HFFc6 (cell line): ENCODE data around the gene EIF4B. TPM values are rescaled to one million over a fixed set of nuclear protein-coding genes. Genes with fewer than 3 reads are reported as not detected.

ENCODE experiments used
- DNase-seq: peaks from one replicate; pipeline ENCODE4 v3.0.0-alpha.2; 2018
- H3K27ac Mint-ChIP-seq: 2 replicates; pipeline ENCODE4 v1.8.0; 2020; ENCODE audit warnings: mild to moderate bottlenecking, mixed read lengths
- H3K27me3 Mint-ChIP-seq: 2 replicates; pipeline ENCODE4 v1.8.0; 2021; ENCODE audit warnings: mild to moderate bottlenecking, moderate library complexity, mixed read lengths; ENCODE audit not compliant: insufficient read depth
- H3K36me3 Mint-ChIP-seq: 2 replicates; pipeline ENCODE4 v1.8.0; 2021; ENCODE audit warnings: low read depth, mixed read lengths
- H3K4me1 Mint-ChIP-seq: 2 replicates; pipeline ENCODE4 v1.8.0; 2020; ENCODE audit warnings: low read depth, mixed read lengths
- H3K4me3 Mint-ChIP-seq: 2 replicates; pipeline ENCODE4 v1.8.0; 2020; ENCODE audit warnings: mild to moderate bottlenecking, moderate library complexity, mixed read lengths
- H3K9me3 Mint-ChIP-seq: 2 replicates; pipeline ENCODE4 v1.8.0; 2020; ENCODE audit warnings: mild to moderate bottlenecking, mixed read lengths
- CTCF ChIP-seq: fragments of 200-600 bp; sonication (generic); IDR thresholded peaks from 2 replicates; pipeline ENCODE4 v1.5.0; 2021; ENCODE audit warnings: antibody characterized with exemption, mild to moderate bottlenecking
- microRNA-seq: library from miRNA; unstranded; fragments of <30 nt; microRNA quantifications from one replicate; pipeline ENCODE4, GENCODE V29; 2019
- total RNA-seq, 6 experiments: library from RNA; stranded (reverse); fragmentation: NEBNext Ultra II Directional; extraction: Animal tissue kit (Norgen Biotek cat#: 25700); gene quantifications; 2 replicates in 1 of 6; 3 replicates in 5 of 6; pipeline ENCODE4 v1.2.3, GENCODE V29; 2021

EIF4B gene
- total RNA-seq, 6 experiments from 2014 or later, result 376 to 437 (median 392) TPM

DNA sequence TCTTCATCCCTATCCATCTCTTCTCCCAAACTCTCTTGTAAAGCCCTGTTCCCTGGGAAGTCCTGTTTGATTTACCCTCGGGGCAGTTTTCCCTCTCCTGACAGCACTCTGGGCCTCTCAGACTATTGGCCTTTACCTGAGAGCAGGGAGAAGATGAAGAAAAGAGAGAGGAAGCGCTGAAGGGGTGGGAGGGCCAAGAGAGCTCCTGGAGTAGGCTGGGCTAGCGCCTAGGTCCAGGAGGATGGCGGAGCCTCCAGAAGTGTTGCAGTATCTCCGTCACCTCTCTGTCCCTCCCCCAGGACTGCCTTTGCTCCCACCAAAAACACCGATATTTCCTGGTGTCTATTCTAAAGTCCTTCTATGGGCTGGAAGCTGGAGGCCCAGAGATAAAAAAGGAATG lies 85.5 kb downstream of the EIF4B start:
- Mint-ChIP-seq H3K36me3 (0 out of 2 replicates have a peak, but pooled peaks cover 6% of the 10 kb centered on the region), H3K4me1 (peaks cover 50% of the 10 kb centered on the region), H3K27me3 (peaks cover 2% of the 10 kb centered on the region; the same call in 1 of the 2 replicates), H3K27ac (peak overlapping the region; percentile 29; the same call in 1 of the 2 replicates), H3K4me3 (no peak overlapping the region), H3K9me3 (no peaks in the 10 kb centered on the region)
- no peak for DNase-seq
- no peak for TF ChIP-seq CTCF

Small RNA genes within 50 kb of the gene (microRNA-seq; reads per million reads assigned to microRNA genes)
- 3.9 reads per million for gene MIR6757

Other genes with a start within 250 kb of the EIF4B start
- gene KRT76, start 229.1 kb upstream of the EIF4B start, total RNA-seq, result not detected
- not detected for gene KRT3, start 210.3 kb upstream of the EIF4B start, total RNA-seq
- under 1 TPM in 4 of 6 experiments, not detected in 2; 0.18 to 0.31 (median 0.30) TPM for gene KRT4, start 192.3 kb upstream of the EIF4B start, total RNA-seq
- not detected for gene KRT79, start 172.1 kb upstream of the EIF4B start, total RNA-seq
- under 1 TPM in 1 of 6 experiments, not detected in 5; 0.30 TPM for gene KRT78, start 157.5 kb upstream of the EIF4B start, total RNA-seq
- gene KRT8, start 101.4 kb upstream of the EIF4B start, total RNA-seq, result 10 to 100 TPM; 41.4 to 50.4 (median 44.8) TPM
- gene KRT18, start 57.3 kb upstream of the EIF4B start, total RNA-seq, result 100 to 1,000 TPM; 556 to 745 (median 582) TPM
- gene TNS2, start 43.6 kb downstream of the EIF4B start, total RNA-seq, result 10 to 100 TPM; 44.3 to 69.2 (median 58.9) TPM
- gene SPRYD3, start 72.9 kb downstream of the EIF4B start, total RNA-seq, result 10 to 100 TPM; 50.5 to 59.4 (median 54.9) TPM
- gene IGFBP6, start 91.2 kb downstream of the EIF4B start, total RNA-seq, result 100 to 1,000 TPM; 317 to 444 (median 430) TPM
- under 1 TPM; 0.12 to 0.34 (median 0.18) TPM for gene SOAT2, start 97.0 kb downstream of the EIF4B start, total RNA-seq
- gene ZNF740, start 174.3 kb downstream of the EIF4B start, total RNA-seq, result 10 to 100 TPM; 17.3 to 25.7 (median 19.3) TPM
- 10 to 100 TPM; 13.9 to 17.1 (median 16.0) TPM for gene CSAD, start 174.5 kb downstream of the EIF4B start, total RNA-seq
- gene ITGB7, start 200.8 kb downstream of the EIF4B start, total RNA-seq, result 1 to 10 TPM in 3 of 6 experiments, under 1 TPM in 3; 0.35 to 1.5 (median 0.93) TPM
- 10 to 100 TPM; 47.2 to 80.5 (median 71.0) TPM for gene RARG, start 225.8 kb downstream of the EIF4B start, total RNA-seq